RCC 7860 (cell line): ENCODE data around the gene ANO7.

Source experiments
- DNase-seq: peaks from one replicate; pipeline ENCODE4 v3.0.0-alpha.2; 2015; ENCODE audit warnings: low spot score
- FAIRE-seq: peaks from 2 replicates; lab custom pipeline; 2012; peaks lifted over from hg19 to GRCh38; lab: Jason Lieb, UNC

ANO7 gene

GRCh38 chr2:241188361-241189092 is at the start of gene ANO7:
Gene ANO7, plus strand, starts transcription at chr2:241188677. Its CDS starts 1,387 bp downstream, at chr2:241190064.
- DNase-seq (no peak), FAIRE-seq (no peak)

- no peak for FAIRE-seq
- no peak for DNase-seq
Observed at GRCh38 chr2:241139531-241140444, 48.7 kb upstream of the ANO7 start.

GRCh38 chr2:241140445-241140840 is 48.0 kb upstream of the ANO7 start:
- FAIRE-seq: no peak
- no peak for DNase-seq

GRCh38 chr2:241141214-241141770 is 47.2 kb upstream of the ANO7 start:
- no peak for FAIRE-seq

GRCh38 chr2:241142063-241142462 is 46.4 kb upstream of the ANO7 start:
- FAIRE-seq (no peak), DNase-seq (no peak)

More at GRCh38 chr2:241141214-241141770, 47.2 kb upstream of the ANO7 start:
- DNase-seq: no peak

- no peak for FAIRE-seq
- DNase-seq: no peak
Observed at GRCh38 chr2:241142593-241142992, 45.9 kb upstream of the ANO7 start.

- FAIRE-seq: no peak
Observed at GRCh38 chr2:241146286-241146685, 42.2 kb upstream of the ANO7 start.

GRCh38 chr2:241147336-241147735 is 41.1 kb upstream of the ANO7 start:
- DNase-seq: no peak
- FAIRE-seq: no peak

More at GRCh38 chr2:241146286-241146685, 42.2 kb upstream of the ANO7 start:
- no peak for DNase-seq

GRCh38 chr2:241148239-241148638 is 40.2 kb upstream of the ANO7 start:
- DNase-seq: no peak
- FAIRE-seq: no peak

- peak; percentile 76 for FAIRE-seq
Observed at GRCh38 chr2:241148891-241149674, 39.4 kb upstream of the ANO7 start, which contains the start of gene PASK. Gene PASK, minus strand, starts transcription at chr2:241149472. Its CDS starts 6,440 bp downstream, at chr2:241143032.

GRCh38 chr2:241149675-241149924 is 38.9 kb upstream of the ANO7 start:
- DNase-seq (no peak), FAIRE-seq (no peak)

More at GRCh38 chr2:241148891-241149674, 39.4 kb upstream of the ANO7 start, which contains the start of gene PASK:
- DNase-seq: peak; percentile 89

GRCh38 chr2:241149925-241150659 is 38.4 kb upstream of the ANO7 start, which contains the start of gene PPP1R7:
Gene PPP1R7, plus strand, starts transcription at chr2:241150467. Its CDS starts 29 bp downstream, at chr2:241150496.
- peak; percentile 83 for DNase-seq
- FAIRE-seq: peak; percentile 57

- DNase-seq (no peak), FAIRE-seq (no peak)
Observed at GRCh38 chr2:241150660-241151530, 37.6 kb upstream of the ANO7 start.

- FAIRE-seq (no peak), DNase-seq (no peak)
Observed at GRCh38 chr2:241151934-241152660, 36.4 kb upstream of the ANO7 start.

GRCh38 chr2:241153616-241154015 is 34.9 kb upstream of the ANO7 start:
- DNase-seq (no peak), FAIRE-seq (no peak)

GRCh38 chr2:241154915-241155314 is 33.6 kb upstream of the ANO7 start:
- DNase-seq (no peak), FAIRE-seq (no peak)

GRCh38 chr2:241155936-241156335 is 32.5 kb upstream of the ANO7 start:
- DNase-seq (no peak), FAIRE-seq (no peak)

GRCh38 chr2:241156971-241157441 is 31.5 kb upstream of the ANO7 start:
- no peak for DNase-seq
- no peak for FAIRE-seq
